ENCODE measurements around the gene PRSS38.

Gene PRSS38

DNA sequence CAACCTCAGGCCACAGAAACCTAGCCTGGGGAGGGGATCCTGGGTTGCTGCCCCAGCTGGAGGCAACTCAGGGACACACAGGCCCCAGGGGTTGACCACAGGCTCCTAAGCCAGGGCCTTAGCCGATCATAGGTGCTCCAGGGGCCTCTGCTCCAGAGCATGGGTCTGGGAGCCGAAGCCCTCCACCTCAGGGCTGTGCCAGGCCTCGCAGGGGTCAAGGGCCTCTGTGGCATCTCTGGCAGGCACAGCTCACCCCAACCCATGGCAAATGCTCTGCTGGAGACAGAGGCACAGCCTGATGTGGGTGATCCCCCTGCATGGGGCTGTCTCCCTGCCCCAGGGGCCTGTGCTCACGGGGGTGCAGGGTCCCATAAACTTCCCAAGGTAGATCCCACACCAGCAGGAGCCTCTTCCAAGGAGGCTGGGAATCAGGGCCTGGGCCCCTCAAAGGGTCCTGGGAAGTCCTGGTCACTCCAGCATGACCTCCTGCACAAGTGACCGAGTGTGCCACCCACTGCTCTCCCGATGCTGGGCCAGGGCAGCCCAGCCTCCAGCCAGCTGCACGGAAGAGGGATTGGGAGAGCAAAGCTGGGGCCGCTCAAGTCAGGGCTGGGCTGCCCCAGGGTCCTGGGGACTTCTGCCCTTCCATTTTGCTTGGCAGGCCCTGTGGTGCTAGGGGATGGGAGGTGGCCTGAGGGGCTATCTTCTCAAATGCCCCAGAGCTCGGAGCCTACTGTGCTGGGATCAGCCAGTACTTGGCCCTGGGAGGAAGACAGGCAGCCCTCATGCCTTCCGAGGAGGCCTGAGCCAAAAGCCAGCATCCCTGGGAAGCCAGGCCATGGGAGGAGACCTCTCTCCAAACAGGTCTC is 22.2 kb upstream of the PRSS38 start:
- DNase-seq (ENCODE audit: low read depth, low spot score) = no peak

GRCh38 chr1:227793948-227794816 is 21.3 kb upstream of the PRSS38 start:
- peak; percentile 84 for DNase-seq (ENCODE audit: low read depth, low spot score)

DNA sequence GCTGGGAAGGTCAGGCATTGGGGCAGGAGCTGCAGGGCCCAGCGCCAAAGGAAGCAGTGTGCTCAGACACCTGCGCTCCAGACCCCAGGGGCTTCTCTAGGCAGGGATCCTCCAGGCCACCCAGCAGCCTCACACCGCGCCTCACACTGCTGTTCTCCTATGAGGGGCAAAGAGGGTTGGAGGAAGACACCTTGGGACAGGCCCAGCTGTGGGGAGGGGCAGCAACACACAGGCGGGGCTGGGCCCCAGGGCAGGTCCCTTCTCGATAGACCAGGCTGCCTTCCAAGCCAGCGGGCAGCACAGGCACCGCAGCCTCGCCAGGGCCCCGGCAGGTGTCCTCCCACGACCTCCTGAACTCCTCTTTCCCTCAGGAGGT is 20.7 kb upstream of the PRSS38 start:
- DNase-seq (ENCODE audit: low read depth, low spot score) = no peak

GRCh38 chr1:227795732-227796131 is 19.7 kb upstream of the PRSS38 start:
- DNase-seq (ENCODE audit: low read depth, low spot score) = no peak

DNA sequence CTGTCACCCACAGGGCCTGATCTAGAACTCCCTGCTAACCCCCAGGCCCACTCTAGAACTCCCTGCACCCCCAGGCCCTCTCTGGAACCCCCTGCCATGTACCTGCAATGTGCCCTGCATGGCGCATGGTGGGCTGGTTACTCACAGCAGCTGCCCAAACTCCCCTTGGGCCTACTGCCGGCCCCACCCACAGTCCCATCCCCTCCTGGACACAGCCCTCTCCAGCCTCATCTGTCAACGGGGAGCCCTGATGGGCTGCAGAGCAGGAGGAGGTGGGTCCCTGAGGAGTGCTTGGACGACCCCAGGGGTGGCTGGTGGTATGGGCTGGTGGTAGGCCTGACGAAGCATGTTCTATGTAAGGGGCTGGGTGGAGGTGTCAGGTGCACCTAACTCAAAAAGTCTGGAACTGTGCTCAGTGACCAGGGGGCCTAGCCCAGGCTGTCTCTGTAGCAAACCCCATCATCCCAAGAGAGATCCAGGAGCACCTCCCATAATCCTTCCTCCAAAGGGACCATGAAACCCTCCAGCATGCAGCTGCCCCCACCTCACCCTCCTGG is 19.0 kb upstream of the PRSS38 start:
- DNase-seq (ENCODE audit: low read depth, low spot score) = no peak

DNA sequence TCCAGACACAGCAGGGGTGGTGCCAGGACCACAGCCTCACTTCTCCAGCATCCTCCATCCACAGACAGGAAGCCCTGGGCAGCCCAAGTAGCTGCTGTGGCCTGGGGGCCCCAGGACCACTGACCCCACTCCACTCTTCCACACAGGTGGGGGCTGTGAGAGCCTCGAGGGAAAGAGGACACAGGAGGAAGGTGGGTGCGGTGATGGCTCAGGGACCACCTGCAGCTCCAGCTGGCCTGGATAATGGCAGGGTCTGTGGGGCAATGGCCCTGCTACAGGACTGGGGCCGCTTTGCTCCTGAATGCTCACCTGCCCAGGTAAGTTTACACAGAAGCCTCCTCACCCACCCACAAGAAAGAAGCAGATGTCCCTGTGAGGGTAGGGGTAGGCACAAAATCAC is 18.3 kb upstream of the PRSS38 start:
- DNase-seq (ENCODE audit: low read depth, low spot score) = no peak

GRCh38 chr1:227797625-227798024 is 17.9 kb upstream of the PRSS38 start:
- DNase-seq (ENCODE audit: low read depth, low spot score) = no peak

DNA sequence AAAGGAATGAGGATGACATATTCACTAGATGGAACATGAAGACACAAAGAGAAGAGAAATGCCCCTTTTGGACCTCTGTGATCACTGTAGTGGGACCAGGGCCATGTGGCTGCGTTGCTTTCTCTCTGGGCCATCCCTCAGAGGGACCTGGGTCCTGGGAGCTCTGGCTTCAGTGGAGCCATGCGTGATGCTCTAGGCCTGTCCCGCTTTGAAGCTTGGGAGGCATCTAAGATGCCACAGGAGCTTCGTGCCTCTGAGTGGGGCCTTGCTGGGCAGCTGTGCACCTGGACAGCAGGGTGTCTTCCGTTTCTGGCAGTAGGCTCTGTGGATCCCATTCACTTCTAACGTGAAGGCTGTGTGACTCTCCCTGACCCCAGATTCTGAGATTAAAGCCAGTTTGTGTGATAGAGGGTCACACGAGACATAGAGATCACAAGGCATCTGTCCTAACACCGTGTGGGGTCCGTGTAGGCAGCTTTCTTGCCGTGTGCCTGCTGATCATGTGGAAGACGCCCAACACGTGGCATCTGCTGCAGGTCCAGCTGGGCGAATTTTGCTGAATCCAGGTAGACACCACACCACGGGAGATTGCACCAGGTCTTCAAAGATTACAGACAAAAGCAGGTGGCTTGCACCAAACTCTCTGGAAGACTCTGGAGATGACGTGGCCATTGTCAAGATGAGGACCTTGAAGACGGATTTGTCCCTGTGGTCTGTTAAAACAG is 17.2 kb upstream of the PRSS38 start:
- no peak for DNase-seq (ENCODE audit: low read depth, low spot score)

DNA sequence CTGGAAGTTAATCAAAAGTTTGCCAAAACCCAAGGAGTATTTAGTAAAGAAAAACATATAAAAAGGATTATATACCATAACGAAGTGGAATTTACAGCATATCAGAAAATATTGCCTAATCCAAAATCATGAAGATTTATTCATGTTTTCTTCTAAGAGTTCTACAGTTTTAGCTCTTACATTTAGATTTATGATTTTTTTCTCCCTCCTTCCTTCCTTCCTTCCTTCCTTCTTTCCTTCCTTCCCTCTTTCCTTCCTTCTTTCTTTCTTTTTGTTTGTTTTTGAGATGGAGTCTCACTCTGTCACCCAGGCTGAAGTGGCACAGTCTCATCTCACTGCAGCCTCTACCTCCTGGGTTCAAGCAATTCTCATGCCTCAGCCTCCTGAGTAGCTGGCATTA is 15.7 kb upstream of the PRSS38 start:
- DNase-seq (ENCODE audit: low read depth, low spot score) = no peak

GRCh38 chr1:227803933-227804332 is 11.5 kb upstream of the PRSS38 start:
- DNase-seq (ENCODE audit: low read depth, low spot score) = no peak

GRCh38 chr1:227805606-227806197 is 9.8 kb upstream of the PRSS38 start:
- peak; percentile 88 for DNase-seq (ENCODE audit: low read depth, low spot score)

GRCh38 chr1:227808566-227808965 is 6.9 kb upstream of the PRSS38 start:
- DNase-seq (ENCODE audit: low read depth, low spot score) = no peak

DNA sequence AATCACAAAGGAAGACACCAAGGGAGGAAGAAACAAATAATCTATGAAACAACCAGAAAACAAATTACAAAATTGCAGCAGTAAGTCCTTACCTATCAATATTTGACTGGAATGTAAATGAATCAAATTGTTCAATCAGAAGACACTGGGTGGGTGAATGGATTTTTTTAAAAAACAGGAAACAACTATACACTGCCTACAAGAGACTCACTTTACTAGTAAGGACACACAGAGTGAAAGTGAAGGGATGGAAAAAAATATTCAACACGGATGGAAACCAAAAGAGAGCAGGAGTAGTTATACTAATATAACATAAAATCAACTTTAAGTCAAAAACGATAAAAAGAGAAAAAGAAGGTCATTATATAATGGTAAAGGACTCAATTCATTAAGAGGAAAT is 6.4 kb upstream of the PRSS38 start:
- no peak for DNase-seq (ENCODE audit: low read depth, low spot score)

GRCh38 chr1:227813962-227814361 is 1.5 kb upstream of the PRSS38 start:
- no peak for DNase-seq (ENCODE audit: low read depth, low spot score)

- DNase-seq (ENCODE audit: low read depth, low spot score) = no peak
Observed at GRCh38 chr1:227816750-227817446, 1.4 kb downstream of the PRSS38 start.

DNA sequence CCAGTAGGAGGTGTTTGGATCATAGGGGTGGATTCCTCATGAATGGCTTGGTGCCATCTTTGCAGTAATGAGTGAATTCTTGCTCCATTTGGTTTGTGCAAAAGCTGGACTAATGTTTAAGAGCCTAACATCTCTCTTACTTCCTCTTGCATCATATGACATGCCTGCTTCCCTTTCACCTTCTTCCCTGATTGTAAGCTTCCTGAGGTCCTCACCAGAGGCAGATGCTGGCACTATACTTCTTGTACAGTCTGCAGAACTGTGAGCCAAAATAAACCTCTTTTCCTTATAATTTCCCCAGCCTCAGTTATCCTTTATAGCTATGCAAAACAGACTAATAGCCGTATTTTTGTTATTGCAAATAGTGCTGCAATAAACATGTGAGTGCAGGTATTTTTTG is 8.1 kb downstream of the PRSS38 start:
- no peak for DNase-seq (ENCODE audit: low read depth, low spot score)

GRCh38 chr1:227824204-227824603 is 8.7 kb downstream of the PRSS38 start:
- no peak for DNase-seq (ENCODE audit: low read depth, low spot score)

- DNase-seq (ENCODE audit: low read depth, low spot score) = no peak
Observed at GRCh38 chr1:227828786-227829185, 13.3 kb downstream of the PRSS38 start.

DNA sequence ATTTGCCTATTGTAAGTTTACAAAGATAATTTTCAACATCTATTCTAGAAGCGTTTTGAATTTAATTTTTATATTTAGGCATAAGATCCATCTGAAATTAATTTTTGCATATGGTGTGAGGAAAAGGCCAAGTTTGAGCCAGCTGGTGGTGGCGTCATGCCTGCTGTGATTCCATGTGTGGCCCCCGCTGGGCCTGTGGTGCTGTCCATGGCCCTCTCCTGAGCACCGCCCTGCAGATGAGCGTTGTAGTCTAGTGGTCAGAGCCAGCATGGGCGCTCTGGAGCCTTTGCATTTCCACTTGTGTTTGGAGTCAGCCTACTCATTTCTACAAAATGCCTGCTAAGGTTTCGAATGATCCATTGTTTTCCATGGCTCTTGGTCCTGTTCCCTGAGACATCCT is 22.7 kb downstream of the PRSS38 start:
- no peak for DNase-seq (ENCODE audit: low read depth, low spot score)

- no peak for DNase-seq (ENCODE audit: low read depth, low spot score)
Observed at GRCh38 chr1:227841096-227841495, 25.6 kb downstream of the PRSS38 start.

Measured in astrocyte of the hippocampus (primary cell).